HepG2 (cell line): ENCODE results near the gene NOTUM. TPM values are rescaled to one million over a fixed set of nuclear protein-coding genes. Genes with fewer than 3 reads are reported as not detected.

Experiments used
- AKAP8 ChIP-seq: sonication (generic); formaldehyde crosslinking; IDR thresholded peaks from 2 replicates; pipeline ENCODE4 v1.5.1; 2020; ENCODE audit warnings: mild to moderate bottlenecking, missing genetic modification reagents
- GATAD2A ChIP-seq: IDR thresholded peaks from 2 replicates; pipeline ENCODE4 v1.6.1; 2016
- HNF1B ChIP-seq: sonication (generic); formaldehyde crosslinking; IDR thresholded peaks from 2 replicates; pipeline ENCODE4 v1.5.1; 2020; ENCODE audit warnings: mild to moderate bottlenecking, moderate library complexity, missing genetic modification reagents
- HNRNPH1 ChIP-seq: fragments of 200-400 bp; formaldehyde crosslinking; optimal IDR thresholded peaks from 2 replicates; pipeline ENCODE3; 2017; ENCODE audit warnings: mild to moderate bottlenecking, low read depth, low read length
- MLXIP ChIP-seq: sonication (generic); formaldehyde crosslinking; IDR thresholded peaks from 2 replicates; pipeline ENCODE4 v1.9.0; 2021; ENCODE audit warnings: missing genetic modification reagents, borderline replicate concordance
- NFE2L1 ChIP-seq: sonication (generic); formaldehyde crosslinking; IDR thresholded peaks from 2 replicates; pipeline ENCODE4 v1.4.0; 2020; ENCODE audit warnings: missing genetic modification reagents, mild to moderate bottlenecking, borderline replicate concordance
- RELA ChIP-seq: sonication (generic); formaldehyde crosslinking; IDR thresholded peaks from 2 replicates; pipeline ENCODE4 v1.4.0; 2020; ENCODE audit warnings: missing genetic modification reagents
- SAFB2 ChIP-seq: sonication (generic); formaldehyde crosslinking; IDR thresholded peaks from 2 replicates; pipeline ENCODE4 v1.5.1; 2020; ENCODE audit warnings: missing genetic modification reagents, low read depth, mild to moderate bottlenecking, borderline replicate concordance
- TSC22D2 ChIP-seq: sonication (generic); formaldehyde crosslinking; IDR thresholded peaks from 2 replicates; pipeline ENCODE4 v1.5.1; 2020; ENCODE audit warnings: missing genetic modification reagents, mild to moderate bottlenecking, borderline replicate concordance
- ZBTB49 ChIP-seq: sonication (generic); formaldehyde crosslinking; IDR thresholded peaks from 2 replicates; pipeline ENCODE4 v1.4.0; 2020; ENCODE audit warnings: missing genetic modification reagents, borderline replicate concordance
- ZHX1 ChIP-seq: sonication (generic); formaldehyde crosslinking; IDR thresholded peaks from 2 replicates; pipeline ENCODE4 v1.8.1; 2022; ENCODE audit warnings: low read depth, mild to moderate bottlenecking, missing genetic modification reagents
- ZKSCAN8 ChIP-seq: IDR thresholded peaks from 2 replicates; pipeline ENCODE4 v1.6.1; 2016; ENCODE audit warnings: borderline replicate concordance, missing genetic modification reagents, missing compliant biosample characterization
- ZNF512B ChIP-seq: sonication (generic); formaldehyde crosslinking; IDR thresholded peaks from 2 replicates; pipeline ENCODE4 v1.5.1; 2020; ENCODE audit warnings: missing genetic modification reagents, mild to moderate bottlenecking, borderline replicate concordance
- ZNF891 ChIP-seq: sonication (generic); formaldehyde crosslinking; IDR thresholded peaks from 2 replicates; pipeline ENCODE4 v1.5.0; 2020; ENCODE audit warnings: mild to moderate bottlenecking, missing genetic modification reagents
- polyA plus RNA-seq, 8 experiments: library from polyadenylated mRNA; depleted of rRNA in 3 of 8; stranded (reverse) in 7 of 8; unstranded in 1 of 8; fragments of >200 nt; fragmentation: Illumina TruSeq in 4 of 8; extraction: Trizol in 4 of 8; gene quantifications; 2 replicates each; pipeline versions ENCODE4 v1.2.1 to v1.2.3, GENCODE V29; 2011 to 2016; ENCODE audit warnings: low read depth in 4 of 8, missing spikeins in 1 of 8, mixed read lengths in 1 of 8; ENCODE audit not compliant: insufficient read depth in 1 of 8
- total RNA-seq, 5 experiments: library from RNA; depleted of rRNA; stranded (reverse); fragments of >200 nt; fragmentation: Illumina TruSeq; extraction: Trizol; gene quantifications; 2 replicates each; pipeline ENCODE4 v1.2.3, GENCODE V29; 2016; ENCODE audit warnings: low read depth in 1 of 5

The NOTUM gene
- total and polyA plus RNA-seq, 2 of the 13 experiments (the other 11 are each of a cell fraction or from before 2014, with no cell fraction given) = 150 to 160 TPM

- no peak for TF ChIP-seq GATAD2A
- no peak for TF ChIP-seq ZBTB49
- TF ChIP-seq RELA = no peak
- TF ChIP-seq ZHX1 = peak; percentile 93
- peak; percentile 46 for TF ChIP-seq SAFB2 (CRISPR knock-in tag)
- TF ChIP-seq ZNF512B (CRISPR knock-in tag) = no peak
- TF ChIP-seq TSC22D2 (CRISPR knock-in tag) = 0 out of 2 replicates have a peak, but pooled peaks have one; percentile 52
- peak; percentile 78; the same call in 1 of the 2 replicates for TF ChIP-seq AKAP8 (CRISPR knock-in tag)
- TF ChIP-seq MLXIP (CRISPR knock-in tag) = no peak
- TF ChIP-seq HNF1B (CRISPR knock-in tag) = no peak
- TF ChIP-seq HNRNPH1 = no peak
- TF ChIP-seq ZKSCAN8 (CRISPR knock-in tag) = 0 out of 2 replicates have a peak, but pooled peaks have one; percentile 24
- no peak for TF ChIP-seq NFE2L1 (CRISPR knock-in tag)
- no peak for TF ChIP-seq ZNF891 (CRISPR knock-in tag)
Observed at GRCh38 chr17:81977211-81977808, 16.3 kb upstream of the NOTUM start, which contains the start of gene ASPSCR1 (continued).
